ENCODE data around the gene CAPN11.

DNA sequence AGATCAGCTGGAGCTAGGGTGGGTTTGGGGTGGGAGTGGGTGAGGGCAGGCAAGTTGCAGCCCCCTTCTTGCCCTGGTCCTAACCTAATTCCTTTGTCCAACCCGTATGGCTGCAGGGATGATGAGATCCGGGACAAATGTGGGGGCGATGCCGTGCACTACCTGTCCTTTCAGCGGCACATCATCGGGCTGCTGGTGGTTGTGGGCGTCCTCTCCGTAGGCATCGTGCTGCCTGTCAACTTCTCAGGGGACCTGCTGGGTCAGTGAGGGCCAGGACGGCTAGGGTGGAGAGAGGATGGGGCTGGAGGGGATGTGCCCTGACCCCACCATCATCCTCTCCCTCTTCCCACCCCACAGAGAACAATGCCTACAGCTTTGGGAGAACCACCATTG, 19.3 kb upstream of the CAPN11 start:
- TF ChIP-seq, protein P1, sequence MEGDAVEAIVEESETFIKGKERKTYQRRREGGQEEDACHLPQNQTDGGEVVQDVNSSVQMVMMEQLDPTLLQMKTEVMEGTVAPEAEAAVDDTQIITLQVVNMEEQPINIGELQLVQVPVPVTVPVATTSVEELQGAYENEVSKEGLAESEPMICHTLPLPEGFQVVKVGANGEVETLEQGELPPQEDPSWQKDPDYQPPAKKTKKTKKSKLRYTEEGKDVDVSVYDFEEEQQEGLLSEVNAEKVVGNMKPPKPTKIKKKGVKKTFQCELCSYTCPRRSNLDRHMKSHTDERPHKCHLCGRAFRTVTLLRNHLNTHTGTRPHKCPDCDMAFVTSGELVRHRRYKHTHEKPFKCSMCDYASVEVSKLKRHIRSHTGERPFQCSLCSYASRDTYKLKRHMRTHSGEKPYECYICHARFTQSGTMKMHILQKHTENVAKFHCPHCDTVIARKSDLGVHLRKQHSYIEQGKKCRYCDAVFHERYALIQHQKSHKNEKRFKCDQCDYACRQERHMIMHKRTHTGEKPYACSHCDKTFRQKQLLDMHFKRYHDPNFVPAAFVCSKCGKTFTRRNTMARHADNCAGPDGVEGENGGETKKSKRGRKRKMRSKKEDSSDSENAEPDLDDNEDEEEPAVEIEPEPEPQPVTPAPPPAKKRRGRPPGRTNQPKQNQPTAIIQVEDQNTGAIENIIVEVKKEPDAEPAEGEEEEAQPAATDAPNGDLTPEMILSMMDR (IDR thresholded peaks at IDR 0.05): no peak
- TF ChIP-seq POLR2A (IDR thresholded peaks at IDR 0.05): no peak
